DMS153 treated with DMSO at 0.1 percent for 48 hours (cell line): ENCODE measurements around the gene OSBPL2.
A peak's percentile ranks its signal among the peaks of the same experiment; 100 is the strongest.

Experiments used
- DNase-seq: peaks from one replicate; lab custom pipeline; 2025; ENCODE audit not compliant: unreplicated experiment; lab: John Stamatoyannopoulos, UW

The OSBPL2 gene

GRCh38 chr20:62296724-62297448, 58.6 kb downstream of the OSBPL2 start:
- DNase-seq = no peak

GRCh38 chr20:62297449-62298227, 59.3 kb downstream of the OSBPL2 start:
- DNase-seq = no peak

GRCh38 chr20:62298577-62299249, 60.4 kb downstream of the OSBPL2 start:
- no peak for DNase-seq

- no peak for DNase-seq
These were observed 61.4 kb downstream of the OSBPL2 start for GRCh38 chr20:62299666-62300236.

GRCh38 chr20:62300319-62300718, 62.0 kb downstream of the OSBPL2 start:
- no peak for DNase-seq

GRCh38 chr20:62301111-62301668, 62.9 kb downstream of the OSBPL2 start:
- no peak for DNase-seq

- peak; percentile 81 for DNase-seq
These were observed 63.5 kb downstream of the OSBPL2 start for GRCh38 chr20:62301773-62302340.

- peak; percentile 90 for DNase-seq
These were observed 64.2 kb downstream of the OSBPL2 start, which contains the start of gene ADRM1 for GRCh38 chr20:62302341-62303061. Gene ADRM1 (plus strand): TSS chr20:62302997. CDS start chr20:62303569, 572 bp downstream.

- no peak for DNase-seq
These were observed 64.7 kb downstream of the OSBPL2 start for GRCh38 chr20:62303062-62303339.

- DNase-seq = no peak
These were observed 65.3 kb downstream of the OSBPL2 start for GRCh38 chr20:62303340-62304226.

- no peak for DNase-seq
These were observed 66.2 kb downstream of the OSBPL2 start for GRCh38 chr20:62304331-62305148.

- DNase-seq = no peak
These were observed 66.9 kb downstream of the OSBPL2 start for GRCh38 chr20:62305149-62305764.

- no peak for DNase-seq
These were observed 67.6 kb downstream of the OSBPL2 start for GRCh38 chr20:62305765-62306413.

GRCh38 chr20:62306414-62307187, 68.3 kb downstream of the OSBPL2 start:
- no peak for DNase-seq

GRCh38 chr20:62307226-62308101, 69.1 kb downstream of the OSBPL2 start:
- no peak for DNase-seq
